Panc1 (cell line): ENCODE results near the gene ST3GAL2. TPM values are rescaled to one million over a fixed set of nuclear protein-coding genes. Genes with fewer than 3 reads are reported as not detected.

Experiments
- ATAC-seq: fragments of 200-7000 bp; cut with Tn5 transposase; 2 replicates; pipeline ENCODE4 v1.9.1; 2020; ENCODE audit warnings: mild to moderate bottlenecking, moderate library complexity
- BruUV-seq: library from RNA; stranded (reverse); fragments of 400-500 nt; replicated peaks from 2 replicates; lab custom pipeline; 2021; lab: Mats Ljungman, UMichigan
- CTCF ChIA-PET: fragments of 300-600 bp; sonication (Branson Sonifier 250); formaldehyde crosslinking; loops from one replicate; lab custom pipeline; 2022; ENCODE audit warnings: antibody characterized with exemption; lab: Charles Lee
- POLR2A ChIA-PET: fragments of 300-600 bp; sonication (Branson Sonifier 250); formaldehyde crosslinking; loops from one replicate; lab custom pipeline; 2022; ENCODE audit warnings: antibody characterized with exemption; lab: Charles Lee
- DNase-seq: peaks from one replicate; pipeline ENCODE4 v3.0.0-alpha.2; 2010; ENCODE audit warnings: low read depth, low spot score
- H3K27ac ChIP-seq: 2 replicates; pipeline ENCODE4 v1.5.1; 2011; ENCODE audit warnings: mild to moderate bottlenecking, low read length, inconsistent platforms
- H3K27me3 ChIP-seq: fragments of 200-500 bp; sonication (Bioruptor generic); 2 replicates; pipeline ENCODE4 v1.6.0; 2014; ENCODE audit warnings: low read length, inconsistent platforms; ENCODE audit not compliant: control insufficient read depth, insufficient read depth
- H3K36me3 ChIP-seq: fragments of 200-500 bp; sonication (Bioruptor generic); 2 replicates; pipeline ENCODE4 v1.5.1; 2014; ENCODE audit warnings: inconsistent platforms, mild to moderate bottlenecking, low read length, moderate library complexity; ENCODE audit not compliant: control insufficient read depth, insufficient read depth
- H3K4me1 ChIP-seq: 2 replicates; pipeline ENCODE4 v1.5.1; 2011; ENCODE audit warnings: inconsistent platforms, mild to moderate bottlenecking, low read length, moderate library complexity; ENCODE audit not compliant: control insufficient read depth, insufficient read depth
- H3K4me3 ChIP-seq, 2 experiments: 2 replicates each; pipeline ENCODE4 v1.5.1; 2011 to 2012; ENCODE audit warnings: low read depth in 2 of 2, low read length in 2 of 2, mild to moderate bottlenecking in 2 of 2, inconsistent platforms in 1 of 2, moderate library complexity in 1 of 2
- H3K9me3 ChIP-seq: fragments of 200-500 bp; sonication (Bioruptor generic); 2 replicates; pipeline ENCODE4 v1.5.1; 2014; ENCODE audit warnings: low read depth, mild to moderate bottlenecking, inconsistent platforms, low read length, moderate library complexity; ENCODE audit not compliant: control insufficient read depth, insufficient read depth
- CTCF ChIP-seq: fragments of 450-650 bp; IDR thresholded peaks from 2 replicates; pipeline ENCODE4 v1.5.1; 2017; ENCODE audit warnings: mild to moderate bottlenecking
- POLR2AphosphoS5 ChIP-seq: IDR thresholded peaks from 2 replicates; pipeline ENCODE4 v1.6.1; 2012; ENCODE audit warnings: mild to moderate bottlenecking, low read depth, low read length, moderate library complexity
- REST ChIP-seq, 2 experiments: IDR thresholded peaks; 2 replicates each; pipeline ENCODE4 v1.6.1; 2011 to 2012; ENCODE audit warnings: low read depth in 2 of 2, control low read depth in 1 of 2, low read length in 1 of 2, mild to moderate bottlenecking in 1 of 2, moderate library complexity in 1 of 2; ENCODE audit not compliant: insufficient read depth in 1 of 2
- SIN3A ChIP-seq: IDR thresholded peaks from 2 replicates; pipeline ENCODE4 v1.6.1; 2012; ENCODE audit warnings: low read depth, mild to moderate bottlenecking, low read length, moderate library complexity, borderline replicate concordance; ENCODE audit not compliant: insufficient read depth
- TCF7L2 ChIP-seq: IDR thresholded peaks from 2 replicates; pipeline ENCODE4 v1.6.1; 2011; ENCODE audit warnings: mild to moderate bottlenecking, low read depth, low read length, inconsistent platforms
- in situ Hi-C: cut with HindIII; loops from 2 replicates; pipeline ENCODE4 v1.10.0; 2016; ENCODE audit warnings: low sequenced_read_pairs, low pct_unique_long_range_greater_than_20kb
- intact Hi-C: fragments of 100-400 bp; cut with micrococcal nuclease; formaldehyde crosslinking; loops from one replicate; pipeline ENCODE4 v1.10.0; 2022; ENCODE audit not compliant: unreplicated experiment
- total RNA-seq: library from RNA; stranded (reverse); gene quantifications from one replicate; pipeline ENCODE4 v1.2.1, GENCODE V29; 2021; ENCODE audit not compliant: unreplicated experiment

Gene ST3GAL2
- total RNA-seq, 1 experiment from 2014 or later, result 84.2 TPM

- Histone ChIP-seq H3K27ac (no peak overlapping the region), H3K27me3 (no peaks in the 10 kb centered on the region), H3K4me1 (no peaks in the 10 kb centered on the region), H3K36me3 (no peaks in the 10 kb centered on the region), H3K9me3 (no peaks in the 10 kb centered on the region), H3K4me3 (no peak overlapping the region)
- ChIA-PET CTCF (no interaction called here), POLR2A (interaction anchor here (0.5 kb wide), 1 partner anchor 247 kb away, joined by 20 read pairs; no protein-coding TSS in a partner anchor)
- peak; percentile 80 for TF ChIP-seq CTCF
- no peak for TF ChIP-seq POLR2AphosphoS5
- no TSS peak for BruUV-seq
- in situ Hi-C loops (no loop called here), intact Hi-C loops (no loop called here)
- ATAC-seq (peak; percentile 81), DNase-seq (no peak)
Observed at GRCh38 chr16:70331588-70332358, 107.1 kb downstream of the ST3GAL2 start.

- ChIA-PET CTCF (no interaction called here), POLR2A (no interaction called here)
- in situ Hi-C loops, result no loop called here
- TF ChIP-seq REST (IDR thresholded peaks at IDR 0.05; ENCODE audit: insufficient read depth in 1 of 2, low read depth in 2 of 2, low read length in 1 of 2), result no peak
- no peak for TF ChIP-seq TCF7L2
- no peak for TF ChIP-seq SIN3A
- TF ChIP-seq POLR2AphosphoS5, result no peak
- no peak for TF ChIP-seq CTCF
- BruUV-seq, result no TSS peak
- H3K9me3 ChIP-seq, result no peaks in the 10 kb centered on the region
- H3K36me3 ChIP-seq, result no peaks in the 10 kb centered on the region
- no peak overlapping the region for H3K4me3 ChIP-seq
- intact Hi-C loops, result no loop called here
- DNase-seq, result no peak
- ATAC-seq, result no peak
- no peaks in the 10 kb centered on the region for H3K4me1 ChIP-seq
- no peaks in the 10 kb centered on the region for H3K27me3 ChIP-seq
- H3K27ac ChIP-seq, result no peak overlapping the region
Observed at GRCh38 chr16:70331091-70331490, 107.8 kb downstream of the ST3GAL2 start.

Other genes with a start within 250 kb of the ST3GAL2 start
- gene EXOSC6, start 187.2 kb downstream of the ST3GAL2 start, total RNA-seq, result 19.3 TPM
- 115 TPM for gene AARS1, start 149.6 kb downstream of the ST3GAL2 start, total RNA-seq
- 24.4 TPM for gene DDX19B, start 139.9 kb downstream of the ST3GAL2 start, total RNA-seq
- gene DDX19A, start 92.2 kb downstream of the ST3GAL2 start, total RNA-seq, result 22.9 TPM
- 16.9 TPM for gene FCSK, start 15.5 kb upstream of the ST3GAL2 start, total RNA-seq
- gene COG4, start 84.5 kb upstream of the ST3GAL2 start, total RNA-seq, result 45.4 TPM
- 253 TPM for gene SF3B3, start 84.7 kb upstream of the ST3GAL2 start, total RNA-seq
- gene IL34, start 207.5 kb upstream of the ST3GAL2 start, total RNA-seq, result 5.8 TPM
- 55.7 TPM for gene MTSS2, start 247.0 kb upstream of the ST3GAL2 start, total RNA-seq